K562 (cell line): ENCODE measurements around the gene SORCS1. TPM values are rescaled to one million over a fixed set of nuclear protein-coding genes. Genes with fewer than 3 reads are reported as not detected.

Experiments used
- ADNP ChIP-seq: fragments of 200-800 bp; sonication (Bioruptor generic); IDR thresholded peaks from 2 replicates; pipeline ENCODE4 v1.6.1; 2016; ENCODE audit warnings: missing genetic modification characterization, missing compliant biosample characterization
- ARHGAP35 ChIP-seq: fragments of 450-650 bp; IDR thresholded peaks from 2 replicates; pipeline ENCODE4 v1.6.1; 2018; ENCODE audit not compliant: partially characterized antibody
- CREM ChIP-seq: IDR thresholded peaks from 2 replicates; pipeline ENCODE4 v1.6.1; 2014; ENCODE audit warnings: antibody characterized with exemption, low read depth
- DACH1 ChIP-seq: fragments of 450-650 bp; IDR thresholded peaks from 2 replicates; pipeline ENCODE4 v1.6.1; 2018; ENCODE audit not compliant: partially characterized antibody
- FOSL1 ChIP-seq: fragments of 200-800 bp; sonication (Bioruptor generic); conservative IDR thresholded peaks from 2 replicates; pipeline ENCODE4 v1.6.1; 2016; ENCODE audit warnings: missing genetic modification characterization, missing compliant biosample characterization
- FOXA3 ChIP-seq, 2 experiments: fragments of 450-650 bp in 1 of 2; sonication (generic) in 1 of 2; formaldehyde crosslinking; IDR thresholded peaks in 1 of 2; conservative IDR thresholded peaks in 1 of 2; 2 replicates each; pipeline versions ENCODE4 v1.4.0 to v1.8.0; 2020 to 2022; ENCODE audit warnings: mild to moderate bottlenecking in 2 of 2, missing genetic modification reagents in 1 of 2
- FOXK1 ChIP-seq: sonication (generic); formaldehyde crosslinking; IDR thresholded peaks from 2 replicates; pipeline ENCODE4 v1.8.0; 2022; ENCODE audit warnings: missing genetic modification reagents, mild to moderate bottlenecking, borderline replicate concordance
- HNRNPLL ChIP-seq: fragments of 200-400 bp; formaldehyde crosslinking; IDR thresholded peaks from 2 replicates; pipeline ENCODE4 v1.6.1; 2017; ENCODE audit warnings: low read length, low read depth, mild to moderate bottlenecking; ENCODE audit not compliant: poor library complexity, severe bottlenecking
- HSF4 ChIP-seq: fragments of 250-450 bp; sonication (Bioruptor Pico); IDR thresholded peaks from 2 replicates; pipeline ENCODE4 v2.1.2; 2022; ENCODE audit warnings: mild to moderate bottlenecking, moderate library complexity, borderline replicate concordance
- JUN ChIP-seq, 2 experiments: sonication (generic) in 1 of 2; formaldehyde crosslinking in 1 of 2; IDR thresholded peaks; 2 replicates each; pipeline versions ENCODE4 v1.6.1 to v1.8.0; 2012 to 2022; ENCODE audit warnings: borderline replicate concordance in 2 of 2, mild to moderate bottlenecking in 2 of 2, improper control_type of control experiment in 1 of 2, low read depth in 1 of 2, low read length in 1 of 2, missing genetic modification reagents in 1 of 2
- MECOM ChIP-seq: fragments of 250-450 bp; sonication (Bioruptor Pico); IDR thresholded peaks from 2 replicates; pipeline ENCODE4 v1.8.0; 2022; ENCODE audit warnings: inconsistent platforms
- NCOR1 ChIP-seq: fragments of 450-650 bp; IDR thresholded peaks from 2 replicates; pipeline ENCODE4 v1.6.1; 2016; ENCODE audit warnings: mild to moderate bottlenecking, moderate library complexity
- PTRF ChIP-seq: fragments of 450-650 bp; IDR thresholded peaks from 2 replicates; pipeline ENCODE4 v1.6.1; 2016; ENCODE audit warnings: mild to moderate bottlenecking, missing genetic modification characterization, missing compliant biosample characterization
- RBM25 ChIP-seq: fragments of 200-400 bp; formaldehyde crosslinking; IDR thresholded peaks from 2 replicates; pipeline ENCODE4 v1.6.1; 2018; ENCODE audit warnings: low read length, low read depth, moderate library complexity; ENCODE audit not compliant: severe bottlenecking
- SOX6 ChIP-seq: fragments of 450-650 bp; IDR thresholded peaks from 2 replicates; pipeline ENCODE4 v1.6.1; 2014; ENCODE audit warnings: mild to moderate bottlenecking
- WHSC1 ChIP-seq: IDR thresholded peaks from one replicate; pipeline ENCODE4 v1.6.1; 2012; ENCODE audit warnings: low read length, control low read depth, inconsistent platforms
- ZNF408 ChIP-seq: fragments of 250-450 bp; sonication (Bioruptor Pico); IDR thresholded peaks from 2 replicates; pipeline ENCODE4 v1.4.0; 2020; ENCODE audit warnings: low read depth, mild to moderate bottlenecking, moderate library complexity
- polyA plus RNA-seq, 8 experiments: library from polyadenylated mRNA; depleted of rRNA in 4 of 8; stranded (reverse) in 5 of 8; unstranded in 3 of 8; fragments of >200 nt; fragmentation: Nextera tagmentation in 2 of 8; fragmentation: Illumina TruSeq in 1 of 8; extraction: Ambion mirVana in 2 of 8; extraction: Trizol in 1 of 8; gene quantifications; 2 replicates each; pipeline versions ENCODE4 v1.2.1 to v1.2.3, GENCODE V29; 2011 to 2014; ENCODE audit warnings: inconsistent platforms in 1 of 8, missing spikeins in 1 of 8
- total RNA-seq, 7 experiments: library from RNA; depleted of rRNA in 6 of 7; stranded (reverse); fragments of >200 nt in 6 of 7; fragmentation: Illumina TruSeq in 2 of 7; extraction: Trizol in 2 of 7; gene quantifications; 2 replicates each; pipeline versions ENCODE4 v1.2.1 to v1.2.3, GENCODE V29; 2011 to 2021; ENCODE audit warnings: low replicate concordance in 1 of 7
- TF ChIP-seq, protein P1 (sequence below): sonication (generic); formaldehyde crosslinking; IDR thresholded peaks from 2 replicates; pipeline ENCODE4 v1.8.0; 2022; ENCODE audit warnings: mild to moderate bottlenecking, missing genetic modification reagents
- TF ChIP-seq, protein P2 (sequence below): fragments of 250-450 bp; sonication (Bioruptor Pico); IDR thresholded peaks from 2 replicates; pipeline ENCODE4 v1.4.0; 2020; ENCODE audit warnings: borderline replicate concordance
- TF ChIP-seq, protein P3 (sequence below): fragments of 450-650 bp; formaldehyde crosslinking; IDR thresholded peaks from 2 replicates; pipeline ENCODE4 v1.4.0; 2022; ENCODE audit warnings: missing genetic modification characterization

The SORCS1 gene
- total and polyA plus RNA-seq, 9 of the 15 experiments (the other 6 are each of a cell fraction or from before 2014, with no cell fraction given), result 1.5 to 3.9 (median 2.7) TPM

DNA sequence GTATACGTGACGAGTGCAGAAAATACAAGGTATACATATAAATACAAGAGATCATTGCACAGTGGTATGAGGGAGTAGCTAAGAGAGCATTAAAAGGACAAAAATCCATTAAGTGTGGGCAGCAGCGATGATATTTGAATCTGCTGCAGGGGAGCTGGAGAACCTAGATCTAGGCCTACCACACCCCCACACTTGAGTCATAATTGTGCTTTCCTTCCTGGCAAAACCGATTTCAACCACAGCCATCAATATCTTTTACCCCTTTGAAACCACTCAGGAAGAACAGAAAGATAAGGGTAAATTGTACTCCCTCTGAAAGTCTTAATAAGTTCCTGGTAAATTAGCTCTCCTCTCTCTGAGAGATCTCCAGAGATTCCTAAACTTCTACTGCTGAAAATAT is 345.0 kb downstream of the SORCS1 start (continued):
- no peak for TF ChIP-seq HSF4 (CRISPR knock-in tag)
- 0 out of 2 replicates have a peak, but pooled peaks have one; percentile 24 for TF ChIP-seq CREM
- TF ChIP-seq JUN (IDR thresholded peaks at IDR 0.05; ENCODE audit: borderline replicate concordance, low read depth, low read length), result no peak
- no peak for TF ChIP-seq JUN (CRISPR knock-in tag; IDR thresholded peaks at IDR 0.05; ENCODE audit: borderline replicate concordance)
- no peak for TF ChIP-seq MECOM (CRISPR knock-in tag)
- TF ChIP-seq PTRF, result no peak
- no peak for TF ChIP-seq ZNF408 (CRISPR knock-in tag)
- TF ChIP-seq SOX6, result 0 out of 2 replicates have a peak, but pooled peaks have one; percentile 12
- TF ChIP-seq ARHGAP35, result no peak
- no peak for TF ChIP-seq DACH1
- no peak for TF ChIP-seq ADNP (tag)
- no peak for TF ChIP-seq FOSL1 (tag)
- peak; percentile 33; the same call in 1 of the 2 replicates for TF ChIP-seq NCOR1
- TF ChIP-seq, protein P1, sequence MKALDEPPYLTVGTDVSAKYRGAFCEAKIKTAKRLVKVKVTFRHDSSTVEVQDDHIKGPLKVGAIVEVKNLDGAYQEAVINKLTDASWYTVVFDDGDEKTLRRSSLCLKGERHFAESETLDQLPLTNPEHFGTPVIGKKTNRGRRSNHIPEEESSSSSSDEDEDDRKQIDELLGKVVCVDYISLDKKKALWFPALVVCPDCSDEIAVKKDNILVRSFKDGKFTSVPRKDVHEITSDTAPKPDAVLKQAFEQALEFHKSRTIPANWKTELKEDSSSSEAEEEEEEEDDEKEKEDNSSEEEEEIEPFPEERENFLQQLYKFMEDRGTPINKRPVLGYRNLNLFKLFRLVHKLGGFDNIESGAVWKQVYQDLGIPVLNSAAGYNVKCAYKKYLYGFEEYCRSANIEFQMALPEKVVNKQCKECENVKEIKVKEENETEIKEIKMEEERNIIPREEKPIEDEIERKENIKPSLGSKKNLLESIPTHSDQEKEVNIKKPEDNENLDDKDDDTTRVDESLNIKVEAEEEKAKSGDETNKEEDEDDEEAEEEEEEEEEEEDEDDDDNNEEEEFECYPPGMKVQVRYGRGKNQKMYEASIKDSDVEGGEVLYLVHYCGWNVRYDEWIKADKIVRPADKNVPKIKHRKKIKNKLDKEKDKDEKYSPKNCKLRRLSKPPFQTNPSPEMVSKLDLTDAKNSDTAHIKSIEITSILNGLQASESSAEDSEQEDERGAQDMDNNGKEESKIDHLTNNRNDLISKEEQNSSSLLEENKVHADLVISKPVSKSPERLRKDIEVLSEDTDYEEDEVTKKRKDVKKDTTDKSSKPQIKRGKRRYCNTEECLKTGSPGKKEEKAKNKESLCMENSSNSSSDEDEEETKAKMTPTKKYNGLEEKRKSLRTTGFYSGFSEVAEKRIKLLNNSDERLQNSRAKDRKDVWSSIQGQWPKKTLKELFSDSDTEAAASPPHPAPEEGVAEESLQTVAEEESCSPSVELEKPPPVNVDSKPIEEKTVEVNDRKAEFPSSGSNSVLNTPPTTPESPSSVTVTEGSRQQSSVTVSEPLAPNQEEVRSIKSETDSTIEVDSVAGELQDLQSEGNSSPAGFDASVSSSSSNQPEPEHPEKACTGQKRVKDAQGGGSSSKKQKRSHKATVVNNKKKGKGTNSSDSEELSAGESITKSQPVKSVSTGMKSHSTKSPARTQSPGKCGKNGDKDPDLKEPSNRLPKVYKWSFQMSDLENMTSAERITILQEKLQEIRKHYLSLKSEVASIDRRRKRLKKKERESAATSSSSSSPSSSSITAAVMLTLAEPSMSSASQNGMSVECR (CRISPR knock-in tag), result no peak
- TF ChIP-seq RBM25, result no peak
- TF ChIP-seq, protein P2, sequence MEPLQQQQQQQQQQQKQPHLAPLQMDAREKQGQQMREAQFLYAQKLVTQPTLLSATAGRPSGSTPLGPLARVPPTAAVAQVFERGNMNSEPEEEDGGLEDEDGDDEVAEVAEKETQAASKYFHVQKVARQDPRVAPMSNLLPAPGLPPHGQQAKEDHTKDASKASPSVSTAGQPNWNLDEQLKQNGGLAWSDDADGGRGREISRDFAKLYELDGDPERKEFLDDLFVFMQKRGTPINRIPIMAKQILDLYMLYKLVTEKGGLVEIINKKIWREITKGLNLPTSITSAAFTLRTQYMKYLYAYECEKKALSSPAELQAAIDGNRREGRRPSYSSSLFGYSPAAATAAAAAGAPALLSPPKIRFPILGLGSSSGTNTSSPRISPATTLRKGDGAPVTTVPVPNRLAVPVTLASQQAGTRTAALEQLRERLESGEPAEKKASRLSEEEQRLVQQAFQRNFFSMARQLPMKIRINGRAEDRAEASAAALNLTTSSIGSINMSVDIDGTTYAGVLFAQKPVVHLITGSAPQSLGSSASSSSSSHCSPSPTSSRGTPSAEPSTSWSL (CRISPR knock-in tag), result no peak
- no peak for TF ChIP-seq FOXA3 (CRISPR knock-in tag; conservative IDR thresholded peaks at IDR 0.05 in 1 of 2, IDR thresholded peaks at IDR 0.05 in 1 of 2)
- TF ChIP-seq WHSC1, result no peak
- TF ChIP-seq, protein P3, sequence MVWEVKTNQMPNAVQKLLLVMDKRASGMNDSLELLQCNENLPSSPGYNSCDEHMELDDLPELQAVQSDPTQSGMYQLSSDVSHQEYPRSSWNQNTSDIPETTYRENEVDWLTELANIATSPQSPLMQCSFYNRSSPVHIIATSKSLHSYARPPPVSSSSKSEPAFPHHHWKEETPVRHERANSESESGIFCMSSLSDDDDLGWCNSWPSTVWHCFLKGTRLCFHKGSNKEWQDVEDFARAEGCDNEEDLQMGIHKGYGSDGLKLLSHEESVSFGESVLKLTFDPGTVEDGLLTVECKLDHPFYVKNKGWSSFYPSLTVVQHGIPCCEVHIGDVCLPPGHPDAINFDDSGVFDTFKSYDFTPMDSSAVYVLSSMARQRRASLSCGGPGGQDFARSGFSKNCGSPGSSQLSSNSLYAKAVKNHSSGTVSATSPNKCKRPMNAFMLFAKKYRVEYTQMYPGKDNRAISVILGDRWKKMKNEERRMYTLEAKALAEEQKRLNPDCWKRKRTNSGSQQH (CRISPR knock-in tag), result no peak
- no peak for TF ChIP-seq HNRNPLL
- TF ChIP-seq FOXK1 (CRISPR knock-in tag), result no peak
